AG04449 (cell line): ENCODE data around the gene SHF.

Source experiments
- CTCF ChIA-PET: fragments of 350-600 bp; formaldehyde crosslinking; extraction: SDS; loops from one replicate; lab custom pipeline; 2021; ENCODE audit warnings: antibody characterized with exemption; lab: Yijun Ruan, JAX
- POLR2A ChIA-PET: fragments of 400-600, 350-600 bp; formaldehyde crosslinking; extraction: SDS; loops from one replicate; lab custom pipeline; 2020; ENCODE audit warnings: antibody characterized with exemption, inconsistent platforms; lab: Yijun Ruan, JAX
- DNase-seq: peaks from one replicate; pipeline ENCODE4 v3.0.0-alpha.2; 2010; ENCODE audit warnings: low read depth, low spot score
- H3K4me3 ChIP-seq: 2 replicates; pipeline ENCODE4 v1.5.1; 2011; ENCODE audit warnings: low read depth, mild to moderate bottlenecking, control low read depth, low read length
- TF ChIP-seq, protein P1 (sequence below): IDR thresholded peaks from one replicate; pipeline ENCODE4 v1.5.1; 2011; ENCODE audit warnings: mild to moderate bottlenecking, moderate library complexity, low read length, control low read depth, inconsistent platforms; ENCODE audit not compliant: insufficient read depth; ENCODE audit errors: missing control alignments

The SHF gene

DNA sequence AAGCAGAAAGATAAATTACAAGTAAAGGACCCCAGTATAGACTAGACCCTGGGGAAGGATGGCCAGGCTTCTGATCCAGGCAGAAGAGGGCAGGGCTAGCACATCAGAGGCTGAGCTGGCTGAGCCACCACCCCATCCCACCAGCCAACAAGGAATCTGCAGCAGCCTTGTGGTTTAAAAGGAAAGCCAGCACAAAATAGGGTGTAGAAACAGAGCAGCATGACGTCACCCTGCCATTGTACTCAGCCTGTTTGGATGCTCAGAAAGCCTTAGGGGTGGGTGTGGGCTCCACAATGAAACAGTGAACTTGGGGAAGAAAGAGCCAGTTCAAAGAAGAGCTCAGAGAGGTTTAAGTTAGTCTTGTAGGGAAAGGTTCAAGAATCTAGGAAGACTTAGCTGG lies 29.8 kb downstream of the SHF start:
- H3K4me3 ChIP-seq: no peak overlapping the region
- ChIA-PET POLR2A (interaction anchor here (0.5 to 1.3 kb wide), 2 partner anchors 28 to 42 kb away, joined by 3 to 4 read pairs; no protein-coding TSS in a partner anchor), CTCF (interaction anchor here (0.7 to 3.3 kb wide), 11 partner anchors 8 to 300 kb away, joined by 3 to 21 read pairs (median 5); no protein-coding TSS in a partner anchor)
- peak; percentile 37 for DNase-seq
- TF ChIP-seq, protein P1, sequence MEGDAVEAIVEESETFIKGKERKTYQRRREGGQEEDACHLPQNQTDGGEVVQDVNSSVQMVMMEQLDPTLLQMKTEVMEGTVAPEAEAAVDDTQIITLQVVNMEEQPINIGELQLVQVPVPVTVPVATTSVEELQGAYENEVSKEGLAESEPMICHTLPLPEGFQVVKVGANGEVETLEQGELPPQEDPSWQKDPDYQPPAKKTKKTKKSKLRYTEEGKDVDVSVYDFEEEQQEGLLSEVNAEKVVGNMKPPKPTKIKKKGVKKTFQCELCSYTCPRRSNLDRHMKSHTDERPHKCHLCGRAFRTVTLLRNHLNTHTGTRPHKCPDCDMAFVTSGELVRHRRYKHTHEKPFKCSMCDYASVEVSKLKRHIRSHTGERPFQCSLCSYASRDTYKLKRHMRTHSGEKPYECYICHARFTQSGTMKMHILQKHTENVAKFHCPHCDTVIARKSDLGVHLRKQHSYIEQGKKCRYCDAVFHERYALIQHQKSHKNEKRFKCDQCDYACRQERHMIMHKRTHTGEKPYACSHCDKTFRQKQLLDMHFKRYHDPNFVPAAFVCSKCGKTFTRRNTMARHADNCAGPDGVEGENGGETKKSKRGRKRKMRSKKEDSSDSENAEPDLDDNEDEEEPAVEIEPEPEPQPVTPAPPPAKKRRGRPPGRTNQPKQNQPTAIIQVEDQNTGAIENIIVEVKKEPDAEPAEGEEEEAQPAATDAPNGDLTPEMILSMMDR: no peak

DNA sequence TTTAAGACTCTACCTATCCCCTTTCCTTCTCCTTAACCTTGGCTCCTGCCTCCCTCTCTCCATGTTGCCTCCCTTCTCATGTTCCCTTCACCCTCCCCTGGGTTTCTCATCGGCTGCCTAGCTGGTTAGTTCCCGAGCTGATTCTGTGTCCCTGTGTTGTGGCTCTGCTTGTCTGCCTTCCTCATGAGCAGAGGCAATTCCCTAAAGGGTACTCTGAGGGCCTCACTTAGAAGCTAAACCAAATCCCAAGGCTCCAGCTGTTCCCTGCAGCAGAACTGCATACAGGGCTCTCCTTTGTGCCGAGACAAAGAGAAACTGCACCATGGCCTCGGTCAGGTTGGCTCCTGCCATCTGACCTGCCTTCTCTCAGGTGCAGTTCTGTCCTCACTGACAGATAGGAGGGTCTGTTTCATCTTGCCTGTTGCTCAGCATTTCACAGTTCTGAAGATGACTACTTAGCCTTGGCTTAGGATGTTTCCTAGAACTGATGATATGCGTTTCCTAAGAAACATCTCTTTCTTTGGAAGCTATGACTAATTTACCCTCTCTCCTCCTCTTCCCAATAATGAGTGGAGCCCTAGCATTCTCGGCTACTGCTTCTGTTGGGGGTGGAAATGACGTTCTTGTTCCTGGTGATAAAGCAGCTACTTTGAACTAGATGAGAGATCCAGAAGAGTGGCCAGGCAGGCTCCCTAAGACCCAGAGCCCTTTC lies 30.9 kb downstream of the SHF start:
- TF ChIP-seq, protein P1: no peak
- ChIA-PET CTCF (interaction anchor here (1.0 to 3.3 kb wide), 9 partner anchors 9 to 301 kb away, joined by 3 to 21 read pairs (median 5); no protein-coding TSS in a partner anchor), POLR2A (interaction anchor here (1.0 to 1.4 kb wide), 3 partner anchors 12 to 29 kb away, joined by 3 to 5 read pairs (median 4); no protein-coding TSS in a partner anchor)
- no peak overlapping the region for H3K4me3 ChIP-seq
- DNase-seq: peak; percentile 41

DNA sequence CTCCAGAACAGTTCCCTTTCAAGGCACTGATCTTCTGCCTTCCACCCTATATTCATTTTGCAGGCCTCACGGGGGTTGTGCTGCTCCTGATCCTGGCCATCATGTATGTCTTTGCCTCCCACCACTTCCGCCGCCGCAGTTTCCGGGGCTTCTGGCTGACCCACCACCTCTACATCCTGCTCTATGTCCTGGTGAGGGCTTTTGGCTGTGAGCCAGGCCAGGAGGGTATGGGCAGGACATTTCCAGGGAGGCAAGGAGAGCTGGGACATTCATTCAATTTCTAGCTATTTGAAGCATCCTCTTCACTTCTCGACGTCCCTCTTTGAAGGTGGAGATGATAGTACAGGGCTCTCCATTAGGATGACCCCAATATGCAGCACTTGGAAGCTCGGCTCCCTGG lies 32.0 kb downstream of the SHF start:
- ChIA-PET POLR2A (no interaction called here), CTCF (interaction anchor here (0.6 to 5.8 kb wide), 5 partner anchors 7 to 45 kb away, joined by 3 to 26 read pairs (median 18); no protein-coding TSS in a partner anchor)
- no peak for DNase-seq
- no peak overlapping the region for H3K4me3 ChIP-seq
- TF ChIP-seq, protein P1: no peak

DNA sequence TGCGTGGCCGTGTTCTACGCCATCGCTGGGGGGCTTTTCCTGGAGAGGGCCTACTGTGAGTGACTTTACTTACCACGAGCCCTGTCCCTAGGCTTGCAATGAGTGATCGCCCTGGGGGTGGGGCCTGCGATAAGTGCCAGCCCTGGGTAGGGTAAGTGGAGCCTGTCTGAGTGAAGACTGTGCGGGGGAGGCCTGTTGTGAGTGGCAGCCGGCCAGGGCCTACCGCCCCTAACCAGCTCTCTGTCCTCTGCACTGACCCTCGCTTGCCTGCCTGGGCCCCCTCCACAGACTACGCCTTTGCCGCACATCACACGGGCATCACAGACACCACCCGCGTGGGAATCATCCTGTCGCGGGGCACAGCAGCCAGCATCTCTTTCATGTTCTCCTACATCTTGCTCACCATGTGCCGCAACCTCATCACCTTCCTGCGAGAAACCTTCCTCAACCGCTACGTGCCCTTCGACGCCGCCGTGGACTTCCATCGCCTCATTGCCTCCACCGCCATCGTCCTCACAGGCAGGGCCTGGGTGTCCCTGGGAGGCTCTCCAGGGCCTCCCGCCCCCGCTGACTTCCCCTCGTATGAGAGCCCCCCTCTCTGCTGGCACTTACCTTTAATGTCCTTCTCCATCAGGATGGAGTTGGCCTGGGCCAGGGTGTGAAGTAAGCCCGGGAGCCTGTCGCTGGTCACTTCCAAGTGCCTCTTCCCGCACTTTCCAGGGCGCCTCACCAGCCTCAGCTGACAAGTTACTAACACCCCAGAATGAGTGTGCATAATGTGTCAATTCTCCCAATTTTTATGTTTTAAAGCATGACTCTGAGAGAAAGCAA lies 35.6 kb downstream of the SHF start:
- TF ChIP-seq, protein P1: no peak
- ChIA-PET POLR2A (no interaction called here), CTCF (interaction anchor here (1.0 to 5.8 kb wide), 3 partner anchors 11 to 34 kb away, joined by 3 to 26 read pairs (median 3); no protein-coding TSS in a partner anchor)
- no peak for DNase-seq
- no peak overlapping the region for H3K4me3 ChIP-seq

DNA sequence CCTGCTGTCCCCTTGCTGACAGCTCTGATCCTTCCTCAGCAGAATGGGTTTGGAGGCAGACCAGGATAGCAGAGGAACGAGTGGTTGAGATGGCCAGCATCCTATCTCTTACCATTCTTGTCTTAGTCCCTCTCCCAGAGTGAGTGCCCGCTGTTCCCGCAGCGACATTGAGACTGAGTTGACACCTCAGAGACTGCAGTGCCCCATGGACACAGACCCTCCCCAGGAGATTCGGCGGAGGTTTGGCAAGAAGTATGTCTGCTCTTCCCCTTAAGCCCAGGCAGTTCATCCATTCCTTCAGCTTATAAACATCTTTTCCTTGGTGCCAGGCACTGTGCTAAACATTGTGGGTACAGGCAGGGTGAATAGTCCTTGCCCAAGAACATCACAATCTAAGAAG lies 36.8 kb downstream of the SHF start:
- ChIA-PET POLR2A (no interaction called here), CTCF (interaction anchor here (1.0 to 5.8 kb wide), 5 partner anchors 12 to 33 kb away, joined by 3 to 26 read pairs (median 5); no protein-coding TSS in a partner anchor)
- TF ChIP-seq, protein P1: no peak
- DNase-seq: no peak
- H3K4me3 ChIP-seq: no peak overlapping the region

DNA sequence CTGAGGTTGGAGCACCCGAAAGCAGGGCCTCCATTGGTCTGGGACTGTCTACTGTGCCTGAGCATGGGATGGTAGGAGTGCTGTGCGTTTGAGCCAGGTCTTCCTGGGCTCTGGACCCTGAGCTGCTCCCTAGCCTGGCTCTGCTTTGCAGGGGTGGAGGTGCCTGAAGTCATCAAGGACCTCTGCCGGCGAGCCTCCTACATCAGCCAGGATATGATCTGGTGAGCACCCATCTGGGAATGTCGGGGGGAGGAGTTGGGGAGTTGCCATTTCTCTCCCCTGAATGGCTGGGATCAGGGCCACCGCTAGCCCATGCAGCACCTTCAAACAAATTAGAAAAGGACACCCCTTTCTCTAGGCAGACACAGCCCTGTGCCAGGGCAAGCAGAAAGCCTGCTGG lies 37.3 kb downstream of the SHF start:
- no peak overlapping the region for H3K4me3 ChIP-seq
- POLR2A ChIA-PET: no interaction called here
- TF ChIP-seq, protein P1: no peak
- no peak for DNase-seq
- CTCF ChIA-PET: interaction anchor here (0.9 to 5.8 kb wide), 7 partner anchors 13 to 32 kb away, joined by 4 to 26 read pairs (median 11); no protein-coding TSS in a partner anchor
